ENCODE results near the gene PCSK5.

DNA sequence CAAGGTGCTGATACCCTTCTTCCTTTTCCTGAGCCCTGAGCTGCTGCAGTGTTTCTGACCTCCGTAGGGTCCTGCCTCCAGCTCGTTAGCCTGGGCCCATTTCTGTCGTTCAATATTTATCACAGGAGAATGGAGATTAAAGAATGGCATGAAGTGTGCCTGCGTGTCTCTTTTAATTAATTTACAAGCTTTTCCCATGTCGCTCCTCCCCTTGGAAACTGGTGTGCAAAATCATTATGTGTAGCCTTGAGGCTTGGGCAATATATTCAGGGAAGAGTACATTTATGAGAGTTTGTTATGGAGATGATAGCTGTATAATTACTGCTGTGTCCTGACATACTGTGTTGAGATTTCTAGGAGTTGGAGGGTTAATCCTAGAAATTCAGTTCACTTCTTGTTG is 99.7 kb downstream of the PCSK5 start:
- TF ChIP-seq POLR2A (IDR thresholded peaks at IDR 0.05; ENCODE audit: borderline replicate concordance, extremely low read depth, insufficient read depth, insufficient read length) (no peak), POLR2AphosphoS5 (IDR thresholded peaks at IDR 0.05; ENCODE audit: low read depth, low read length) (no peak), FOSL1 (IDR thresholded peaks at IDR 0.05; ENCODE audit: low read depth) (no peak), EGR1 (IDR thresholded peaks at IDR 0.05; ENCODE audit: low read depth) (no peak), EZH2phosphoT487 (IDR thresholded peaks at IDR 0.05; ENCODE audit: borderline replicate concordance) (no peak), EZH2 (IDR thresholded peaks at IDR 0.05) (no peak), JUND (IDR thresholded peaks at IDR 0.05) (no peak), SIN3A (IDR thresholded peaks at IDR 0.05; ENCODE audit: low read depth) (no peak), ZFX (IDR thresholded peaks at IDR 0.05) (no peak), CEBPB (IDR thresholded peaks at IDR 0.05; ENCODE audit: low read depth) (no peak)
- TF ChIP-seq, protein P1, sequence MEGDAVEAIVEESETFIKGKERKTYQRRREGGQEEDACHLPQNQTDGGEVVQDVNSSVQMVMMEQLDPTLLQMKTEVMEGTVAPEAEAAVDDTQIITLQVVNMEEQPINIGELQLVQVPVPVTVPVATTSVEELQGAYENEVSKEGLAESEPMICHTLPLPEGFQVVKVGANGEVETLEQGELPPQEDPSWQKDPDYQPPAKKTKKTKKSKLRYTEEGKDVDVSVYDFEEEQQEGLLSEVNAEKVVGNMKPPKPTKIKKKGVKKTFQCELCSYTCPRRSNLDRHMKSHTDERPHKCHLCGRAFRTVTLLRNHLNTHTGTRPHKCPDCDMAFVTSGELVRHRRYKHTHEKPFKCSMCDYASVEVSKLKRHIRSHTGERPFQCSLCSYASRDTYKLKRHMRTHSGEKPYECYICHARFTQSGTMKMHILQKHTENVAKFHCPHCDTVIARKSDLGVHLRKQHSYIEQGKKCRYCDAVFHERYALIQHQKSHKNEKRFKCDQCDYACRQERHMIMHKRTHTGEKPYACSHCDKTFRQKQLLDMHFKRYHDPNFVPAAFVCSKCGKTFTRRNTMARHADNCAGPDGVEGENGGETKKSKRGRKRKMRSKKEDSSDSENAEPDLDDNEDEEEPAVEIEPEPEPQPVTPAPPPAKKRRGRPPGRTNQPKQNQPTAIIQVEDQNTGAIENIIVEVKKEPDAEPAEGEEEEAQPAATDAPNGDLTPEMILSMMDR (IDR thresholded peaks at IDR 0.05 in 2 of 3, conservative IDR thresholded peaks at IDR 0.05 in 1 of 3; ENCODE audit: borderline replicate concordance in 1 of 3, insufficient read depth in 1 of 3, low read depth in 2 of 3, low read length in 2 of 3): no peak
- TF ChIP-seq, protein P2, sequence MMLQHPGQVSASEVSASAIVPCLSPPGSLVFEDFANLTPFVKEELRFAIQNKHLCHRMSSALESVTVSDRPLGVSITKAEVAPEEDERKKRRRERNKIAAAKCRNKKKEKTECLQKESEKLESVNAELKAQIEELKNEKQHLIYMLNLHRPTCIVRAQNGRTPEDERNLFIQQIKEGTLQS (IDR thresholded peaks at IDR 0.05): no peak
- TF ChIP-seq, protein P3, sequence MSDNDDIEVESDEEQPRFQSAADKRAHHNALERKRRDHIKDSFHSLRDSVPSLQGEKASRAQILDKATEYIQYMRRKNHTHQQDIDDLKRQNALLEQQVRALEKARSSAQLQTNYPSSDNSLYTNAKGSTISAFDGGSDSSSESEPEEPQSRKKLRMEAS (IDR thresholded peaks at IDR 0.05): no peak
- TF ChIP-seq, protein P4, sequence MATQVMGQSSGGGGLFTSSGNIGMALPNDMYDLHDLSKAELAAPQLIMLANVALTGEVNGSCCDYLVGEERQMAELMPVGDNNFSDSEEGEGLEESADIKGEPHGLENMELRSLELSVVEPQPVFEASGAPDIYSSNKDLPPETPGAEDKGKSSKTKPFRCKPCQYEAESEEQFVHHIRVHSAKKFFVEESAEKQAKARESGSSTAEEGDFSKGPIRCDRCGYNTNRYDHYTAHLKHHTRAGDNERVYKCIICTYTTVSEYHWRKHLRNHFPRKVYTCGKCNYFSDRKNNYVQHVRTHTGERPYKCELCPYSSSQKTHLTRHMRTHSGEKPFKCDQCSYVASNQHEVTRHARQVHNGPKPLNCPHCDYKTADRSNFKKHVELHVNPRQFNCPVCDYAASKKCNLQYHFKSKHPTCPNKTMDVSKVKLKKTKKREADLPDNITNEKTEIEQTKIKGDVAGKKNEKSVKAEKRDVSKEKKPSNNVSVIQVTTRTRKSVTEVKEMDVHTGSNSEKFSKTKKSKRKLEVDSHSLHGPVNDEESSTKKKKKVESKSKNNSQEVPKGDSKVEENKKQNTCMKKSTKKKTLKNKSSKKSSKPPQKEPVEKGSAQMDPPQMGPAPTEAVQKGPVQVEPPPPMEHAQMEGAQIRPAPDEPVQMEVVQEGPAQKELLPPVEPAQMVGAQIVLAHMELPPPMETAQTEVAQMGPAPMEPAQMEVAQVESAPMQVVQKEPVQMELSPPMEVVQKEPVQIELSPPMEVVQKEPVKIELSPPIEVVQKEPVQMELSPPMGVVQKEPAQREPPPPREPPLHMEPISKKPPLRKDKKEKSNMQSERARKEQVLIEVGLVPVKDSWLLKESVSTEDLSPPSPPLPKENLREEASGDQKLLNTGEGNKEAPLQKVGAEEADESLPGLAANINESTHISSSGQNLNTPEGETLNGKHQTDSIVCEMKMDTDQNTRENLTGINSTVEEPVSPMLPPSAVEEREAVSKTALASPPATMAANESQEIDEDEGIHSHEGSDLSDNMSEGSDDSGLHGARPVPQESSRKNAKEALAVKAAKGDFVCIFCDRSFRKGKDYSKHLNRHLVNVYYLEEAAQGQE (IDR thresholded peaks at IDR 0.05; ENCODE audit: low read depth): no peak
